ENCODE results near the gene ZIC5.

DNA sequence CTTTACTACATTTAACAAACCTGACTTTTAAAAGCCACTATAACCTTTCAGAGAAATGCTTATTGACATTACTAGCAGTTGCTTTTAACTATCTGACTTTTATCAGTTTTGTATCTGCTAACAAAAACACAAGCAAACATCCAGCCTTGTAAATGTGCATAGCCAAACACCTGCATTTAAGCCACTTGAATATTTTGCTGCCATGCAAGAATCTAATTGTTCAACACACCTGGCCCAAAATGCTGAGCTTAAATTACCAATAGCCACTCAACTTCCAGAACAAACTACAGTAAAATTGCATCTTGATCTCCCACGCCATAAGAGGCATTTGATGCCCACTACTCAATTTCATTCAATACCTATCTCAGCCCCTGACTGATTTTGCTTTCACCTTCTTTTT is 9.3 kb downstream of the ZIC5 start:
- TF ChIP-seq, protein P1, sequence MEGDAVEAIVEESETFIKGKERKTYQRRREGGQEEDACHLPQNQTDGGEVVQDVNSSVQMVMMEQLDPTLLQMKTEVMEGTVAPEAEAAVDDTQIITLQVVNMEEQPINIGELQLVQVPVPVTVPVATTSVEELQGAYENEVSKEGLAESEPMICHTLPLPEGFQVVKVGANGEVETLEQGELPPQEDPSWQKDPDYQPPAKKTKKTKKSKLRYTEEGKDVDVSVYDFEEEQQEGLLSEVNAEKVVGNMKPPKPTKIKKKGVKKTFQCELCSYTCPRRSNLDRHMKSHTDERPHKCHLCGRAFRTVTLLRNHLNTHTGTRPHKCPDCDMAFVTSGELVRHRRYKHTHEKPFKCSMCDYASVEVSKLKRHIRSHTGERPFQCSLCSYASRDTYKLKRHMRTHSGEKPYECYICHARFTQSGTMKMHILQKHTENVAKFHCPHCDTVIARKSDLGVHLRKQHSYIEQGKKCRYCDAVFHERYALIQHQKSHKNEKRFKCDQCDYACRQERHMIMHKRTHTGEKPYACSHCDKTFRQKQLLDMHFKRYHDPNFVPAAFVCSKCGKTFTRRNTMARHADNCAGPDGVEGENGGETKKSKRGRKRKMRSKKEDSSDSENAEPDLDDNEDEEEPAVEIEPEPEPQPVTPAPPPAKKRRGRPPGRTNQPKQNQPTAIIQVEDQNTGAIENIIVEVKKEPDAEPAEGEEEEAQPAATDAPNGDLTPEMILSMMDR (IDR thresholded peaks at IDR 0.05) = no peak
- TF ChIP-seq POLR2A (IDR thresholded peaks at IDR 0.05) = no peak

Measured in body of pancreas (tissue), 4 donors.